ENCODE measurements around the gene CALN1.

DNA sequence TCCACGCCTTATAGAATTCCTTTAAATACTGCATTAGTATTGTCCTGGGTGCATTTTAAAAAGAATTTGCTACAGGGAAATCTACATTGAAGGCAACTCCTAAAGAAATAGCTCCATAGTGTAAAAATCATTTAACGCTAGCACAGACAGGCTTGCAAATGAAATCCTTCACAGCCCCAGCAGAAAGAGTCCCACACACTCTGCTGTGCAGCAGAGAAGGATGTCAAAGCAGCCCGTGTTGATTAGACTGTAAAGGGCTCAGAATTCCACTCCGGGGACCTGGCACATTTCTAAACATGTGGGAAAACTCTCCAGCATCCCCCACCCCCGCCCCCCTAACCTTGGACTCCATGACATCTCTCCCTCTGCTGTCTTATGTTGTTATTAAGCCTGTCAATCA is 176.8 kb downstream of the CALN1 start:
- no peak for TF ChIP-seq ZNF350 (tag by site-specific recombination; IDR thresholded peaks at IDR 0.05)
- no peak for TF ChIP-seq YY1 (tag by site-specific recombination; IDR thresholded peaks at IDR 0.05)
- TF ChIP-seq, protein P1, sequence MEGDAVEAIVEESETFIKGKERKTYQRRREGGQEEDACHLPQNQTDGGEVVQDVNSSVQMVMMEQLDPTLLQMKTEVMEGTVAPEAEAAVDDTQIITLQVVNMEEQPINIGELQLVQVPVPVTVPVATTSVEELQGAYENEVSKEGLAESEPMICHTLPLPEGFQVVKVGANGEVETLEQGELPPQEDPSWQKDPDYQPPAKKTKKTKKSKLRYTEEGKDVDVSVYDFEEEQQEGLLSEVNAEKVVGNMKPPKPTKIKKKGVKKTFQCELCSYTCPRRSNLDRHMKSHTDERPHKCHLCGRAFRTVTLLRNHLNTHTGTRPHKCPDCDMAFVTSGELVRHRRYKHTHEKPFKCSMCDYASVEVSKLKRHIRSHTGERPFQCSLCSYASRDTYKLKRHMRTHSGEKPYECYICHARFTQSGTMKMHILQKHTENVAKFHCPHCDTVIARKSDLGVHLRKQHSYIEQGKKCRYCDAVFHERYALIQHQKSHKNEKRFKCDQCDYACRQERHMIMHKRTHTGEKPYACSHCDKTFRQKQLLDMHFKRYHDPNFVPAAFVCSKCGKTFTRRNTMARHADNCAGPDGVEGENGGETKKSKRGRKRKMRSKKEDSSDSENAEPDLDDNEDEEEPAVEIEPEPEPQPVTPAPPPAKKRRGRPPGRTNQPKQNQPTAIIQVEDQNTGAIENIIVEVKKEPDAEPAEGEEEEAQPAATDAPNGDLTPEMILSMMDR (tag by site-specific recombination; IDR thresholded peaks at IDR 0.05), result no peak
- no peak for TF ChIP-seq HOXD13 (CRISPR knock-in tag; IDR thresholded peaks at IDR 0.05; ENCODE audit: borderline replicate concordance)
- TF ChIP-seq ZNF19 (tag by site-specific recombination; IDR thresholded peaks at IDR 0.05; ENCODE audit: low read depth), result no peak
- no peak for TF ChIP-seq ZIC2 (tag by site-specific recombination; IDR thresholded peaks at IDR 0.05)
- no peak for TF ChIP-seq ZNF266 (tag by site-specific recombination; IDR thresholded peaks at IDR 0.05; ENCODE audit: low read depth)
- TF ChIP-seq ZNF513 (tag by site-specific recombination; IDR thresholded peaks at IDR 0.05), result no peak
- TF ChIP-seq ZNF830 (tag by site-specific recombination; IDR thresholded peaks at IDR 0.05; ENCODE audit: low read depth), result no peak
- no peak for TF ChIP-seq ZNF37A (tag by site-specific recombination; IDR thresholded peaks at IDR 0.05)
- TF ChIP-seq ZNF248 (tag by site-specific recombination; IDR thresholded peaks at IDR 0.05), result no peak
- TF ChIP-seq ZNF561 (tag by site-specific recombination; IDR thresholded peaks at IDR 0.05; ENCODE audit: borderline replicate concordance), result no peak
